HEK293 (cell line): ENCODE data around the gene RFTN1.

Source experiments
- HOXA7 ChIP-seq: sonication (generic); formaldehyde crosslinking; IDR thresholded peaks from 2 replicates; pipeline ENCODE4 v1.8.1; 2022; ENCODE audit warnings: missing genetic modification reagents, borderline replicate concordance
- KLF16 ChIP-seq: fragments of 450-650 bp; formaldehyde crosslinking; IDR thresholded peaks from 2 replicates; pipeline ENCODE4 v1.5.1; 2017; ENCODE audit warnings: missing biosample characterization, missing genetic modification characterization
- MZF1 ChIP-seq: fragments of 450-650 bp; formaldehyde crosslinking; IDR thresholded peaks from 2 replicates; pipeline ENCODE4 v1.5.1; 2017; ENCODE audit warnings: missing biosample characterization, missing genetic modification characterization, borderline replicate concordance
- WT1 ChIP-seq: fragments of 450-650 bp; formaldehyde crosslinking; IDR thresholded peaks from 2 replicates; pipeline ENCODE4 v1.5.1; 2016; ENCODE audit warnings: missing biosample characterization, missing genetic modification characterization
- ZNF23 ChIP-seq: fragments of 450-650 bp; formaldehyde crosslinking; IDR thresholded peaks from 2 replicates; pipeline ENCODE4 v1.5.1; 2016; ENCODE audit warnings: missing biosample characterization, missing genetic modification characterization, borderline replicate concordance
- ZNF274 ChIP-seq, 2 experiments: fragments of 200-500 bp in 1 of 2; fragments of 450-650 bp in 1 of 2; sonication (Bioruptor generic) in 1 of 2; formaldehyde crosslinking in 1 of 2; IDR thresholded peaks; 2 replicates each; pipeline versions ENCODE4 v1.5.1 to v1.6.1; 2014 to 2016; ENCODE audit warnings: borderline replicate concordance in 1 of 2, inconsistent platforms in 1 of 2, low read length in 1 of 2, missing biosample characterization in 1 of 2, missing genetic modification characterization in 1 of 2
- ZNF629 ChIP-seq: fragments of 450-650 bp; formaldehyde crosslinking; IDR thresholded peaks from 2 replicates; pipeline ENCODE4 v1.5.1; 2017; ENCODE audit warnings: missing biosample characterization, missing genetic modification characterization
- TF ChIP-seq, protein P1 (sequence below): fragments of 450-650 bp; formaldehyde crosslinking; IDR thresholded peaks from 2 replicates; pipeline ENCODE4 v1.5.1; 2016; ENCODE audit warnings: missing biosample characterization, missing genetic modification characterization, low read depth
- TF ChIP-seq, protein P2 (sequence below): fragments of 450-650 bp; formaldehyde crosslinking; IDR thresholded peaks from 2 replicates; pipeline ENCODE4 v1.5.1; 2016; ENCODE audit warnings: missing biosample characterization, missing genetic modification characterization
- TF ChIP-seq, protein P3 (sequence below): fragments of 450-650 bp; formaldehyde crosslinking; IDR thresholded peaks from 2 replicates; pipeline ENCODE4 v1.5.1; 2016; ENCODE audit warnings: missing biosample characterization, missing genetic modification characterization
- TF ChIP-seq, protein P4 (sequence below): fragments of 450-650 bp; formaldehyde crosslinking; IDR thresholded peaks from 2 replicates; pipeline ENCODE4 v1.5.1; 2016; ENCODE audit warnings: missing biosample characterization, missing genetic modification characterization, borderline replicate concordance
- TF ChIP-seq, protein P5 (sequence below): fragments of 450-650 bp; IDR thresholded peaks from 2 replicates; pipeline ENCODE4 v1.5.1; 2018; ENCODE audit warnings: missing biosample characterization, mild to moderate bottlenecking, missing genetic modification characterization
- TF ChIP-seq, protein P6 (sequence below): fragments of 450-650 bp; formaldehyde crosslinking; IDR thresholded peaks from 2 replicates; pipeline ENCODE4 v1.5.1; 2016; ENCODE audit warnings: missing biosample characterization, missing genetic modification characterization

DNA sequence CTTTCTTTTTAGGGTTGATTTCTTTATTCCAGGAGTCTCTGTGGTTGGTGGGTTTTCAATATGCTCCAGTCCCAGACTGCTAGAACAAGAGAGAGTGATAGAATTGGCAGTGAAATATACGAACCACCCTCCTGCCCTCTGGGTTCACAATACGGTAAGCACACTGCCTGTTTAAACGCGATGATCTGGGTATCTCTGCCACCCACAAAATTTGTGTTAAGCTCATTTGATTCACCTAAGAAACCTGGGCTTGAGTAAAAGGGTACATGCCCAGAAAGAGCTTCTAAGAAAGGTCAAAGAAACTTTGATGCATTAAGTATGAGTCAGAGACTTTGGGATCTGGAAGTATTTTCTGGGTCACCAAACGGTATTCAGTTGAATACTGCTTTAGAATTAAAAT, 218.7 kb downstream of the RFTN1 start:
- TF ChIP-seq ZNF23 (tag by site-specific recombination), result no peak
- no peak for TF ChIP-seq WT1 (tag by site-specific recombination)
- TF ChIP-seq, protein P1, sequence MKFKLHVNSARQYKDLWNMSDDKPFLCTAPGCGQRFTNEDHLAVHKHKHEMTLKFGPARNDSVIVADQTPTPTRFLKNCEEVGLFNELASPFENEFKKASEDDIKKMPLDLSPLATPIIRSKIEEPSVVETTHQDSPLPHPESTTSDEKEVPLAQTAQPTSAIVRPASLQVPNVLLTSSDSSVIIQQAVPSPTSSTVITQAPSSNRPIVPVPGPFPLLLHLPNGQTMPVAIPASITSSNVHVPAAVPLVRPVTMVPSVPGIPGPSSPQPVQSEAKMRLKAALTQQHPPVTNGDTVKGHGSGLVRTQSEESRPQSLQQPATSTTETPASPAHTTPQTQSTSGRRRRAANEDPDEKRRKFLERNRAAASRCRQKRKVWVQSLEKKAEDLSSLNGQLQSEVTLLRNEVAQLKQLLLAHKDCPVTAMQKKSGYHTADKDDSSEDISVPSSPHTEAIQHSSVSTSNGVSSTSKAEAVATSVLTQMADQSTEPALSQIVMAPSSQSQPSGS (tag by site-specific recombination), result no peak
- TF ChIP-seq, protein P2, sequence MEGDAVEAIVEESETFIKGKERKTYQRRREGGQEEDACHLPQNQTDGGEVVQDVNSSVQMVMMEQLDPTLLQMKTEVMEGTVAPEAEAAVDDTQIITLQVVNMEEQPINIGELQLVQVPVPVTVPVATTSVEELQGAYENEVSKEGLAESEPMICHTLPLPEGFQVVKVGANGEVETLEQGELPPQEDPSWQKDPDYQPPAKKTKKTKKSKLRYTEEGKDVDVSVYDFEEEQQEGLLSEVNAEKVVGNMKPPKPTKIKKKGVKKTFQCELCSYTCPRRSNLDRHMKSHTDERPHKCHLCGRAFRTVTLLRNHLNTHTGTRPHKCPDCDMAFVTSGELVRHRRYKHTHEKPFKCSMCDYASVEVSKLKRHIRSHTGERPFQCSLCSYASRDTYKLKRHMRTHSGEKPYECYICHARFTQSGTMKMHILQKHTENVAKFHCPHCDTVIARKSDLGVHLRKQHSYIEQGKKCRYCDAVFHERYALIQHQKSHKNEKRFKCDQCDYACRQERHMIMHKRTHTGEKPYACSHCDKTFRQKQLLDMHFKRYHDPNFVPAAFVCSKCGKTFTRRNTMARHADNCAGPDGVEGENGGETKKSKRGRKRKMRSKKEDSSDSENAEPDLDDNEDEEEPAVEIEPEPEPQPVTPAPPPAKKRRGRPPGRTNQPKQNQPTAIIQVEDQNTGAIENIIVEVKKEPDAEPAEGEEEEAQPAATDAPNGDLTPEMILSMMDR (tag by site-specific recombination), result no peak
- TF ChIP-seq HOXA7, result no peak
- TF ChIP-seq KLF16 (tag by site-specific recombination), result no peak
- TF ChIP-seq, protein P3, sequence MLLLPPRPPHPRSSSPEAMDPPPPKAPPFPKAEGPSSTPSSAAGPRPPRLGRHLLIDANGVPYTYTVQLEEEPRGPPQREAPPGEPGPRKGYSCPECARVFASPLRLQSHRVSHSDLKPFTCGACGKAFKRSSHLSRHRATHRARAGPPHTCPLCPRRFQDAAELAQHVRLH, result no peak
- no peak for TF ChIP-seq ZNF629 (tag by site-specific recombination)
- TF ChIP-seq, protein P4, sequence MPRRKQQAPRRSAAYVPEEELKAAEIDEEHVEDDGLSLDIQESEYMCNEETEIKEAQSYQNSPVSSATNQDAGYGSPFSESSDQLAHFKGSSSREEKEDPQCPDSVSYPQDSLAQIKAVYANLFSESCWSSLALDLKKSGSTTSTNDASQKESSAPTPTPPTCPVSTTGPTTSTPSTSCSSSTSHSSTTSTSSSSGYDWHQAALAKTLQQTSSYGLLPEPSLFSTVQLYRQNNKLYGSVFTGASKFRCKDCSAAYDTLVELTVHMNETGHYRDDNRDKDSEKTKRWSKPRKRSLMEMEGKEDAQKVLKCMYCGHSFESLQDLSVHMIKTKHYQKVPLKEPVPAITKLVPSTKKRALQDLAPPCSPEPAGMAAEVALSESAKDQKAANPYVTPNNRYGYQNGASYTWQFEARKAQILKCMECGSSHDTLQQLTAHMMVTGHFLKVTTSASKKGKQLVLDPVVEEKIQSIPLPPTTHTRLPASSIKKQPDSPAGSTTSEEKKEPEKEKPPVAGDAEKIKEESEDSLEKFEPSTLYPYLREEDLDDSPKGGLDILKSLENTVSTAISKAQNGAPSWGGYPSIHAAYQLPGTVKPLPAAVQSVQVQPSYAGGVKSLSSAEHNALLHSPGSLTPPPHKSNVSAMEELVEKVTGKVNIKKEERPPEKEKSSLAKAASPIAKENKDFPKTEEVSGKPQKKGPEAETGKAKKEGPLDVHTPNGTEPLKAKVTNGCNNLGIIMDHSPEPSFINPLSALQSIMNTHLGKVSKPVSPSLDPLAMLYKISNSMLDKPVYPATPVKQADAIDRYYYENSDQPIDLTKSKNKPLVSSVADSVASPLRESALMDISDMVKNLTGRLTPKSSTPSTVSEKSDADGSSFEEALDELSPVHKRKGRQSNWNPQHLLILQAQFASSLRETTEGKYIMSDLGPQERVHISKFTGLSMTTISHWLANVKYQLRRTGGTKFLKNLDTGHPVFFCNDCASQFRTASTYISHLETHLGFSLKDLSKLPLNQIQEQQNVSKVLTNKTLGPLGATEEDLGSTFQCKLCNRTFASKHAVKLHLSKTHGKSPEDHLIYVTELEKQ, result no peak
- TF ChIP-seq, protein P5, sequence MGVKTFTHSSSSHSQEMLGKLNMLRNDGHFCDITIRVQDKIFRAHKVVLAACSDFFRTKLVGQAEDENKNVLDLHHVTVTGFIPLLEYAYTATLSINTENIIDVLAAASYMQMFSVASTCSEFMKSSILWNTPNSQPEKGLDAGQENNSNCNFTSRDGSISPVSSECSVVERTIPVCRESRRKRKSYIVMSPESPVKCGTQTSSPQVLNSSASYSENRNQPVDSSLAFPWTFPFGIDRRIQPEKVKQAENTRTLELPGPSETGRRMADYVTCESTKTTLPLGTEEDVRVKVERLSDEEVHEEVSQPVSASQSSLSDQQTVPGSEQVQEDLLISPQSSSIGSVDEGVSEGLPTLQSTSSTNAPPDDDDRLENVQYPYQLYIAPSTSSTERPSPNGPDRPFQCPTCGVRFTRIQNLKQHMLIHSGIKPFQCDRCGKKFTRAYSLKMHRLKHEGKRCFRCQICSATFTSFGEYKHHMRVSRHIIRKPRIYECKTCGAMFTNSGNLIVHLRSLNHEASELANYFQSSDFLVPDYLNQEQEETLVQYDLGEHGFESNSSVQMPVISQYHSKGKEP (tag by site-specific recombination), result no peak
- TF ChIP-seq, protein P6, sequence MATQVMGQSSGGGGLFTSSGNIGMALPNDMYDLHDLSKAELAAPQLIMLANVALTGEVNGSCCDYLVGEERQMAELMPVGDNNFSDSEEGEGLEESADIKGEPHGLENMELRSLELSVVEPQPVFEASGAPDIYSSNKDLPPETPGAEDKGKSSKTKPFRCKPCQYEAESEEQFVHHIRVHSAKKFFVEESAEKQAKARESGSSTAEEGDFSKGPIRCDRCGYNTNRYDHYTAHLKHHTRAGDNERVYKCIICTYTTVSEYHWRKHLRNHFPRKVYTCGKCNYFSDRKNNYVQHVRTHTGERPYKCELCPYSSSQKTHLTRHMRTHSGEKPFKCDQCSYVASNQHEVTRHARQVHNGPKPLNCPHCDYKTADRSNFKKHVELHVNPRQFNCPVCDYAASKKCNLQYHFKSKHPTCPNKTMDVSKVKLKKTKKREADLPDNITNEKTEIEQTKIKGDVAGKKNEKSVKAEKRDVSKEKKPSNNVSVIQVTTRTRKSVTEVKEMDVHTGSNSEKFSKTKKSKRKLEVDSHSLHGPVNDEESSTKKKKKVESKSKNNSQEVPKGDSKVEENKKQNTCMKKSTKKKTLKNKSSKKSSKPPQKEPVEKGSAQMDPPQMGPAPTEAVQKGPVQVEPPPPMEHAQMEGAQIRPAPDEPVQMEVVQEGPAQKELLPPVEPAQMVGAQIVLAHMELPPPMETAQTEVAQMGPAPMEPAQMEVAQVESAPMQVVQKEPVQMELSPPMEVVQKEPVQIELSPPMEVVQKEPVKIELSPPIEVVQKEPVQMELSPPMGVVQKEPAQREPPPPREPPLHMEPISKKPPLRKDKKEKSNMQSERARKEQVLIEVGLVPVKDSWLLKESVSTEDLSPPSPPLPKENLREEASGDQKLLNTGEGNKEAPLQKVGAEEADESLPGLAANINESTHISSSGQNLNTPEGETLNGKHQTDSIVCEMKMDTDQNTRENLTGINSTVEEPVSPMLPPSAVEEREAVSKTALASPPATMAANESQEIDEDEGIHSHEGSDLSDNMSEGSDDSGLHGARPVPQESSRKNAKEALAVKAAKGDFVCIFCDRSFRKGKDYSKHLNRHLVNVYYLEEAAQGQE, result no peak
- no peak for TF ChIP-seq MZF1 (tag by site-specific recombination)
- TF ChIP-seq ZNF274 (IDR thresholded peaks at IDR 0.05; ENCODE audit: low read length), result no peak
- no peak for TF ChIP-seq ZNF274 (tag by site-specific recombination; IDR thresholded peaks at IDR 0.05; ENCODE audit: borderline replicate concordance)
